ENCODE results near the gene SCEL.

Gene SCEL

GRCh38 chr13:77521595-77522367 lies 13.7 kb upstream of the SCEL start:
- peak; percentile 54 for DNase-seq (ENCODE audit: low spot score)

- DNase-seq (ENCODE audit: low spot score) = no peak
Observed at GRCh38 chr13:77522444-77522843, 13.1 kb upstream of the SCEL start.

GRCh38 chr13:77523386-77523785 lies 12.1 kb upstream of the SCEL start:
- DNase-seq (ENCODE audit: low spot score) = no peak

- no peak for DNase-seq (ENCODE audit: low spot score)
Observed at GRCh38 chr13:77523834-77524728, 11.4 kb upstream of the SCEL start.

GRCh38 chr13:77528414-77528813 lies 7.1 kb upstream of the SCEL start:
- DNase-seq (ENCODE audit: low spot score) = no peak

- no peak for DNase-seq (ENCODE audit: low spot score)
Observed at GRCh38 chr13:77528834-77529500, 6.5 kb upstream of the SCEL start.

- no peak for DNase-seq (ENCODE audit: low spot score)
Observed at GRCh38 chr13:77529501-77529840, 6.0 kb upstream of the SCEL start.

- DNase-seq (ENCODE audit: low spot score) = no peak
Observed at GRCh38 chr13:77530875-77531274, 4.6 kb upstream of the SCEL start.

GRCh38 chr13:77532983-77533382 lies 2.5 kb upstream of the SCEL start:
- no peak for DNase-seq (ENCODE audit: low spot score)

GRCh38 chr13:77533875-77534788 lies 1.4 kb upstream of the SCEL start:
- no peak for DNase-seq (ENCODE audit: low spot score)

- no peak for DNase-seq (ENCODE audit: low spot score)
Observed at GRCh38 chr13:77536358-77536757, 852 bp downstream of the SCEL start.

- DNase-seq (ENCODE audit: low spot score) = no peak
Observed at GRCh38 chr13:77537289-77537919, 1.9 kb downstream of the SCEL start.

GRCh38 chr13:77543711-77544110 lies 8.2 kb downstream of the SCEL start:
- DNase-seq (ENCODE audit: low spot score) = no peak

GRCh38 chr13:77544355-77544754 lies 8.8 kb downstream of the SCEL start:
- DNase-seq (ENCODE audit: low spot score) = no peak

- DNase-seq (ENCODE audit: low spot score) = no peak
Observed at GRCh38 chr13:77544758-77545338, 9.3 kb downstream of the SCEL start.

GRCh38 chr13:77545626-77546412 lies 10.3 kb downstream of the SCEL start:
- DNase-seq (ENCODE audit: low spot score) = no peak

- DNase-seq (ENCODE audit: low spot score) = no peak
Observed at GRCh38 chr13:77548095-77548494, 12.6 kb downstream of the SCEL start.

- no peak for DNase-seq (ENCODE audit: low spot score)
Observed at GRCh38 chr13:77548594-77548993, 13.1 kb downstream of the SCEL start.

- no peak for DNase-seq (ENCODE audit: low spot score)
Observed at GRCh38 chr13:77554069-77554468, 18.6 kb downstream of the SCEL start.

- DNase-seq (ENCODE audit: low spot score) = no peak
Observed at GRCh38 chr13:77555246-77555645, 19.7 kb downstream of the SCEL start.

Measured in LoVo (cell line).